ENCODE measurements around the gene BCL7A. TPM values are rescaled to one million over a fixed set of nuclear protein-coding genes. Genes with fewer than 3 reads are reported as not detected.

BCL7A gene
- total RNA-seq, 1 donor from 2014 or later: 41.4 TPM

GRCh38 chr12:122057769-122058168 is 36.1 kb downstream of the BCL7A start:
- Mint-ChIP-seq H3K36me3 (ENCODE audit: low read depth) (peaks cover 76% of the 10 kb centered on the region), H3K9me3 (no peaks in the 10 kb centered on the region), H3K4me1 (peaks cover 6% of the 10 kb centered on the region), H3K4me3 (no peak overlapping the region), H3K27me3 (no peaks in the 10 kb centered on the region), H3K27ac (no peak overlapping the region)
- intact Hi-C loops (cut with micrococcal nuclease): no loop called here
- no peak for TF ChIP-seq CTCF (IDR thresholded peaks at IDR 0.05)
- ATAC-seq (ENCODE audit: low read depth) (no peak), DNase-seq (no peak)
- ChIA-PET CTCF (interaction anchor here (8.7 kb wide), 1 partner anchor 65 kb away, joined by 122 read pairs; no protein-coding TSS in a partner anchor), POLR2A (no interaction called here)

GRCh38 chr12:122058549-122059149 is 37.0 kb downstream of the BCL7A start:
- POLR2A ChIA-PET: no interaction called here

GRCh38 chr12:122059203-122059960 is 37.7 kb downstream of the BCL7A start:
- no peak overlapping the region for H3K4me3 Mint-ChIP-seq
- ChIA-PET POLR2A (no interaction called here), CTCF (interaction anchor here (0.5 kb wide), 1 partner anchor 132 kb away, joined by 3 read pairs; no protein-coding TSS in a partner anchor)
- H3K36me3 Mint-ChIP-seq (ENCODE audit: low read depth): peaks cover 71% of the 10 kb centered on the region
- ATAC-seq (ENCODE audit: low read depth) (no peak), DNase-seq (no peak)
- H3K9me3 Mint-ChIP-seq: no peaks in the 10 kb centered on the region
- H3K4me1 Mint-ChIP-seq: peaks cover 19% of the 10 kb centered on the region
- H3K27ac Mint-ChIP-seq: no peak overlapping the region
- no peak for TF ChIP-seq CTCF (IDR thresholded peaks at IDR 0.05)
- intact Hi-C loops (cut with micrococcal nuclease): no loop called here
- H3K27me3 Mint-ChIP-seq: no peaks in the 10 kb centered on the region

More at GRCh38 chr12:122058549-122059149, 37.0 kb downstream of the BCL7A start:
- H3K4me3 Mint-ChIP-seq: no peak overlapping the region
- ATAC-seq (ENCODE audit: low read depth): no peak
- no peak for TF ChIP-seq CTCF (IDR thresholded peaks at IDR 0.05)
- DNase-seq: no peak
- intact Hi-C loops (cut with micrococcal nuclease): no loop called here
- H3K36me3 Mint-ChIP-seq (ENCODE audit: low read depth): peaks cover 77% of the 10 kb centered on the region
- peaks cover 15% of the 10 kb centered on the region for H3K4me1 Mint-ChIP-seq
- no peaks in the 10 kb centered on the region for H3K9me3 Mint-ChIP-seq
- no peak overlapping the region for H3K27ac Mint-ChIP-seq
- CTCF ChIA-PET: interaction anchor here (8.7 kb wide), 1 partner anchor 64 kb away, joined by 122 read pairs; no protein-coding TSS in a partner anchor
- H3K27me3 Mint-ChIP-seq: no peaks in the 10 kb centered on the region

- CTCF ChIA-PET: interaction anchor here (0.6 kb wide), 1 partner anchor 121 kb away, joined by 4 read pairs; no protein-coding TSS in a partner anchor
- no peak for DNase-seq
- TF ChIP-seq CTCF (IDR thresholded peaks at IDR 0.05): no peak
- Mint-ChIP-seq H3K4me3 (no peak overlapping the region), H3K27me3 (no peaks in the 10 kb centered on the region), H3K36me3 (ENCODE audit: low read depth) (peaks cover 64% of the 10 kb centered on the region), H3K27ac (no peak overlapping the region), H3K4me1 (peaks cover 22% of the 10 kb centered on the region), H3K9me3 (no peaks in the 10 kb centered on the region)
- no peak for ATAC-seq (ENCODE audit: low read depth)
- POLR2A ChIA-PET: no interaction called here
- intact Hi-C loops (cut with micrococcal nuclease): no loop called here
These were observed 38.4 kb downstream of the BCL7A start for GRCh38 chr12:122060081-122060501.

- POLR2A ChIA-PET: no interaction called here
These were observed 39.6 kb downstream of the BCL7A start for GRCh38 chr12:122061253-122061652.

More at GRCh38 chr12:122061253-122061652, 39.6 kb downstream of the BCL7A start:
- no peaks in the 10 kb centered on the region for H3K27me3 Mint-ChIP-seq
- no peaks in the 10 kb centered on the region for H3K9me3 Mint-ChIP-seq
- DNase-seq (no peak), ATAC-seq (ENCODE audit: low read depth) (no peak)
- CTCF ChIA-PET: interaction anchor here (0.8 kb wide), 1 partner anchor 143 kb away, joined by 3 read pairs; the partner anchor contains the start of gene CFAP251
- intact Hi-C loops (cut with micrococcal nuclease): no loop called here
- no peak for TF ChIP-seq CTCF (IDR thresholded peaks at IDR 0.05)
- H3K36me3 Mint-ChIP-seq (ENCODE audit: low read depth): peaks cover 54% of the 10 kb centered on the region
- H3K27ac Mint-ChIP-seq: no peak overlapping the region
- H3K4me1 Mint-ChIP-seq: peaks cover 22% of the 10 kb centered on the region
- no peak overlapping the region for H3K4me3 Mint-ChIP-seq

Data from activated B cell treated with CpG ODN at 0.5 μM for 24 hours (primary cell).